Stimulated activated CD4-positive, alpha-beta T cell treated with anti-CD3 and anti-CD28 coated beads, Interleukin-2, amount 100 ng/mL, for 48 hours (primary cell): Measurements from ENCODE around the gene LRRN2.

ENCODE experiments used
- DNase-seq, 2 donors: peaks; one replicate each; pipeline ENCODE4 v3.0.0-alpha.2; 2020

LRRN2 gene

DNA sequence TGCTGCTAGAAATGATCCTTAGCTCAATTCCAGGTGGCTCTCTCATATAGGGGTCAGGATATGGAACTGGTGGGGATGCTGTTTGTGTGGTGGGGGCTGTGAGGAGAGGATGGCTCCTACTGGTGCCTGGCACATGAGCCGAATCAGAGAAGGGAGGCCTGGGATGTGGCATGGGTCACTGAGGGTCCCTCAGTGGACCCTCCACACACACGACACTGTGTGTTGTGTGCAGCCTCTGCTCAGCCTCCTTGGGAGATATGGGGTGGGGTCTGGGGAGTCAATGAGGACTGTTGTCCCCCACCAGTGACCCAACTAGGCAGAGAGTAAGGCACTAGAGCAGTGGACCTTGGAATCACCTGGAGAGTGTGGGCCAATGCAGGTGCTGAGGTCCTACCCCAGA is 3.2 kb upstream of the LRRN2 start:
- no peak for DNase-seq

DNA sequence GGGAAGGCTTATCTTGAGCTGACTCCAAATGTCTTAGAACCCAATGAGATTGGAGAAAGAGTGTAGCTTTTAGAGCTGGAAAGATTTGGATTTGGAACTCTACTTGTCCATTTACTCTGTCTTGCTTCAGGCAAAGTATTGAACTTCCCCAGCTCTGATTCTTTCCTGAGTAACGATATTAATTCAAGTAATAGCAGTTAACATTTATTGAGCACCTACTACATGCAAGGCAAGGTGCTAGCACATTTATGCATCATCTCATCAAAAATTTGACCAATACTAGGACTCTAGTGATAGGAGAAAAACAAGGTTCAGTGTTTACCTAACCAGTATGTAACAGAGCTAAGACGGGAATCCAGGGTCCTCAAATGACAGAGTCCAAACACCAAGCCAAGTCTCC is 2.5 kb upstream of the LRRN2 start:
- no peak for DNase-seq

DNA sequence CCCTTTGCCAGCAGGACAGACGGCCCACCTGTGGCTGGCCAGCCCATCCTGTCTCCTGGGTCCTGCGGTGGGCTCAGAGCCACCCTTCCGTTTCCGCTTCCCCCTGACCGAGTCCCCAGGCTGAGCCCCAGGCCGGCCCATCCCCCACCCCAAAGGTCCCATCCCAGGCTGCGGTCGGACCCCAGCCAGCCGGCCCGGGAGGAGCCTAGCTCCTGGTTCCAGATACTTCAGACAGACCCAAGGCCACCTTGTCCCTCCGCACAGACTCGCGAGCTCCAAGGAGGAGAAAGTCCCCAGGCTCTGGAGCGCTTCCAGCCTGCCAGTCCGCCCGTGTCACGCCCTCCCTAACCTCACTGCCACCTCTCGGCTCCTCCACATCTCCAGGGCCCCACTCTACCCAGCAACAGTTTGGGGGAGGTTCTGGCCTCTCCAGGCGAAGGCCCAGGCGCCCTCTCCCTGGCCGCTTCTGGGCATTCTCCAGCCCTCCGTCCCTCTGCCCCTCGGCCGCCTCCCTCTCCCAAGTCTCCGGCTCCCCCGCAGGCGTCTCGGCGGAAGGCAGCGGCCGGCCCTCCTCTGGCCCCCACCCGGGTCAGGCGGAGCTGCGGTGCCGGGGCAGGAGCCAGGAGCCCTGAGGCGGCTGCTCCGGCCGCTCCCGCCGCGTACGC is 835 bp downstream of the LRRN2 start:
- DNase-seq, result no peak

DNA sequence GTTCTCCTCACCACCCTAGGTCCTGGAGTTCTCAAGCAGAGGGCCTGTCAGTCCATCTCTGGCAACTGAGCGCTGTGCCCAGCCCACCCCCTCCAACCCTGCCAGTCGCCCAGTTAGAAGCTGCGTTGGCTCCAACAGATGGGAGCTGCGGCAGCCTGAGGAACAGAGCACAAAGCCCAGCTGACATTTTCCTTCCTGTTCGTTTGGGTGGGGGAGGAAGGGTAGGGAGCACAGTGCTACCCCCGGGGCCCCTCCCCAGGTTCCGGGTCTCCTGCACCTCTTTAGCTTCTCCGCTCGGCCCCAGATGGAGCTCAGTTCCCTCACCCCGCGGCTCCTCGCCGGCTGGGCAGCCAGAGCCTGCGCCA is 1.4 kb downstream of the LRRN2 start:
- no peak for DNase-seq

DNA sequence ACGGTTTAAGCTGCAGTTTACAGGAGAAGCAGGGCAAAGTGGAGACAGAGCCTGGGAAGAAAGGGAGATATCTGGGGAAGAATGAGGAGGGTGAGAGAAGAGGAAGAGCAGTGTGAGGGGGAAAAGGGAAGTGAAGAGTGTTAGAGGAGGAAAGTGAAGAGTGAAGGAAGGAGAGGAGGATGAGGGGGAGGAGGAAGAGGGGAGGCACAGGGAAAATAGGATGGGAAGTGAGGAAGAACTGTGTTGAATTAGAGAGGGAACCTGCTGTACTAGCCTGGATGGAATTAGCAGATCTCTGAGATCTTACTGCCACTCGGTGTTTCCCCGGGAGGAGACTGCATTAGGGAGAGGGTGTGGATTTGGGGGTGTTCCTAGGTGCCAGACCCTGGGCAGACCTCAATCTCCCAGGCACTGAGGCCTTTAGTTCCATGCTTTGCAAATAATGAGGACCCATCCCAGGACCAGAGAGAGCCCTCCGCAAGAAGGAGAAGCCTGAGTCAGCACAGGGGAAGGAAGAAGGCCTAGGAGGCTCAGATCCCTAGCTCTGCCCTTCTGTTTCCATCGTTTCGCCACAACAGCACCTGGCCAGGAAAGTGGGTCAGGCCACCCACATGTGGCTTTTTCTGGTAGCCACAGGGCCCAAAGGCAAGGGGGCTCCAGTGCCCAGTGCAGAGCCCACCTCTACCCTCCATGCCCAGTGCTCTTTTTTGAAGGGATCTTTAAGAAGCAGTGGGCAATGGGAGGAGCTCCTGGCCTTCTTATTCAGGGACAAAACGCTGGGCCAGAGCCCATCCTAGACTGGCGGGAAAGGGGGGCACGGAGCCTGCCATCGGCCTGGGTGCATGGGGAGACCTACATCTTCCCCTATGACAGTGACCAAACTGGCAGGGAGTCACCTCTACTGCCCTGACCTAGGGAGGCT is 2.0 kb downstream of the LRRN2 start:
- DNase-seq, result no peak

DNA sequence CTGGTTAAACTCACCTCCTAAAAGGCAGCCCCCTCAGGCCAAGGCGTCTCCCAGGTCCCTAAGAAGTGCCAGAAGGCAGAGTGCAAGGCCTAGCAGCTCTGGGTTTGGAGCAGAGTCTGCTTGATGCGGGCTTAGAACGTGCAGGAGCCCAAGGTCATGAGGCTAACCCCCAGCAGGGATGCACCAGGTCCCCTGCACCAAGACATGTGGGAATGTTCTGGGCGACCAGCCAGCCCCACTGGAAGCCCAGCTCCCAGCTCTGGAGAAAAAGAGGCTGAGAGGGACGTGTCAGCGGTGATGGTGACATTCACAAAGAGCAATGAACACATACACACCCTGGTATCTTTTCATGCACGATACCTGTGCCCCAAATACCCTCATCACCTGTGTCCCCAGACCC is 5.1 kb downstream of the LRRN2 start:
- DNase-seq, result no peak

DNA sequence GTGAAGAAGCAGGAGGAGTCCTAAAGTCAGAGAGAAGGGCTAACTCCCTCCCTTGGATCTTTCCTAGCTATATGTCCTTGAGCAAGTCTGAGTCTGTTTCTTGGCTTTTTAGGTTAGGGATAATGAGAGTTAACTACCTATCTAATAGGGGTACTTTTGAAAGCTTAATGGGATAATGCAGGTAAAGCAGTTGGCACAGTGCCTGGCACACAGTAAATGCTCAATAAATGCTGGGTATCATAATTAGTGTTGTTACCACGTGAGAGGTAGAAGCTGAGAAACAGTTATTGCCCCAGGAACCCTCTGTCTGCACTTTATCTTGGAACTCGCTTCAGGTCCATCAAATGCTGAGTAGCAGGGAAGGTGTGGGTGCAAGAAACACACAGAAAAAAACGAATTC is 5.5 kb downstream of the LRRN2 start:
- no peak for DNase-seq

DNA sequence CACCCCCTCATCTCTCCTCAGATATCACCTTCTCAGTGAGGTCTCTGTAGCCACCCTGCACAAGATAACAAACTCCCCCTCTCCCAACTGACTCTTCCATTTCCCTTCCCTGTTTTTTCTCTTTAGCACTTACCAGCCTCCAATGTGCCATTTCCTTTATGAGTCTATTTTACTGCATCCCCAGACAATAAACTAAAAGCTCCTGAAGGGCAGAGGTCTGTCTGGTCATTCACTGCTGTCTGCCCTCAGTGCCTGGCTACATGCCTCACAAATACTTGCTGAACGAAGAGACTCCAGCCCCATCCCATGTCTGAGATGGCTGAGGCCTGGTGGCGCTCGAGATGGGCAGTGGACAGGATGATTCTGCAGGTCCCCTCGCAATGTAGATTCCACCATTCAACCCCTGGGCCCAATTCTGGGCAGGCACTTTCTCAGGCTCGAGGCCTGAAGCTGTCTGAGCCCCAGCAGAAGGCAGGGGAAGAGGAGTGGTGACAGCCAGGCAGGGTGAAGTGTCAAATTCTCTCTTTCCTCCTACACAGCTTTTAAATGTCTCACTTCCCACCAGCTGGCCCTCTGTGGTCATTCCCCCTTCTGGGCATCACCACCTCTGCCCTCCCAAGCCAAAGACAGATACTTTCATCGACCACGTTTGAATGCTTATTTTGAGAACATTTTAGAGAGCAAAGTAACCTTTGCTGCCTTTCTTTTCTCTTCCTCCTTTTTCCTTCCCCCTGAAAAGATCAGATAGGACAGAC is 6.6 kb downstream of the LRRN2 start:
- DNase-seq, result no peak

DNA sequence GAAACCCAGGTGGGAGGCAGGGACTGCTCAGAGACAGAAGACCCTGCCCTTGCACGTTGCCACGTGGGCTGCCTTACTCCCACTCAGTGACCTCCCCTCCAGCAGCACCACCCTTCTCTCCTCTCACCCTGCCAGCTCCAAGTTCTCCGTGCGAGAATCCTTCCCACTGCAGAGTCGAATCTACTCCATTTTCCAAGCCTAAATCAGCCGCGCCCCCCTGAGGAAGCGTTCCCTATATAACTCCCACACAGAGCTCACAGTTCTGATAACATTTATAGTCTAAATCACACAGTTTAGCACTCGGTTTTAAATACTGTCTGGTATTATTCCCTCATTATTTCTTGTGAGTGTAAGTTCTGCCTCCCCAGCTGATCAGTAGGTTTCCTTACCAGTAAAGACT is 7.7 kb downstream of the LRRN2 start:
- no peak for DNase-seq

DNA sequence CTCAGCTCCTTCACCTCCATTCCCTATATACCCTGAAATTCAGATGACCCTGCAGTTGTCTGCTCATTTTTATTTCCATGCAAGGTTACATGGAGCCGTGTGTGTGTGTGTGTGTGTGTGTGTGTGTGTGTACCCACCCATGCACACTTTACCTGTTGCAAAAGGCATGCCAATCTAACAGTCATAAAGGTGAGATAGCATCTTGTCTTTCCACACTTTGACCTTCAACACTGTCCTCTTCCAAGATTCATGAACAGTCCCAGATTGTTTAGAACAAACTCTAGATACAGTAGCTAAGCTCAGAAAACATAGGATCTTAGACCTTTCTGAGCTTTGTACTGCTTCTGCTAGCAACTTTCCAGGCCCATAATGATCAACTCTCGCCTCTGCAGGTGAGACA is 9.5 kb downstream of the LRRN2 start:
- DNase-seq, result no peak

DNA sequence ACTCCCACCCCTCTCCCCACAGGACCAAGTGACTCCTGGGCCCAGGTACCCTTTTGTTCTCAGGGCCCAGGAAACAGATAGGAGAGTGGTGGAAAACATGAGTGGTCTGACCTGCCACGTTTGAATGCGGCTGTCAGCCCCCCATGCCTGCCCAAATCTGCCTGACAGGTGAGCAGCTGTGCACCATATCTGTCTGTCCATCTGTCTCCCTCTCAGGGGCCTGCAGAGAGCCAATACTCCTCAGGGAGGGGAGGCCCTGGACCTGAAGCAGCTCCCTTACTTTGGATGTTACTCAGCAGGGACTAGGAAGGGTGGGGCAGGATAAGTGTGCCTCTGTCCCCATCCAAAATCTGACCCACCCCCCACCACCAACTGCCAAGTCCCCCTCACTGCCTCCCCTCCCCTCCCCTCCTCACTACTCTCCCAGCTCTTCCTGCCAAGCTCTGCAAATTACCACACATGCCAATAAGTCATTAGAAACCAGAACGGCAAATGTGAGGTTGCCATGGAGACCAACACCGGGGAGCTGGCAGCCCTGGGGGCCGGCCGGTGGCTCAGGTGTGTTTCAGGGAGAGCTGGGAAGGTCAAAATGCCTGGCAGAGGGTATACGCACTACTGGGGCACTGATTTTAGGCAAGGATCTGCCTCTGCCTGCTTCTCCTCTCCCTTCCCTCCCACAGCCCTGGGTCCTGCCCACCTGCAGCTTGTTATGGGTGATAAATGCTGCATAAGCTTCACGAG is 11.5 kb downstream of the LRRN2 start:
- no peak for DNase-seq

DNA sequence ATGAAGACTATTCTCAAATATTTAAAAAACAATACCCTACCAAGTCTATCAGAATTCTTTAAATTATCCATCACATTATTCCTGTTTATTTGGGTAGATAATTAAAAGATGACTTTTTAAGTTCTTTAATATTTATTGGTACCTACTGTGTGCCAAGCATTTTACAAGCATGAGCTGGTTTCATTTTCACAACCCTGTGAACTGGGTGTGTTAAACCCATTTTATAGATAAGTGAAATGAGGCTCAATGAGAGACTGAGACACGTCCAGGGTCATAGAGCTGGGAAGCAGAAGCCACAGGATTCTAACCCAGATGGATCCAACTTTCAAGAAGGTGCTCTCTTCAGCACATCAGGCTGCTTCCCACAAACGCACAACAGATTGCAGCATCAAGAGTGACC is 12.3 kb downstream of the LRRN2 start:
- DNase-seq, result no peak

DNA sequence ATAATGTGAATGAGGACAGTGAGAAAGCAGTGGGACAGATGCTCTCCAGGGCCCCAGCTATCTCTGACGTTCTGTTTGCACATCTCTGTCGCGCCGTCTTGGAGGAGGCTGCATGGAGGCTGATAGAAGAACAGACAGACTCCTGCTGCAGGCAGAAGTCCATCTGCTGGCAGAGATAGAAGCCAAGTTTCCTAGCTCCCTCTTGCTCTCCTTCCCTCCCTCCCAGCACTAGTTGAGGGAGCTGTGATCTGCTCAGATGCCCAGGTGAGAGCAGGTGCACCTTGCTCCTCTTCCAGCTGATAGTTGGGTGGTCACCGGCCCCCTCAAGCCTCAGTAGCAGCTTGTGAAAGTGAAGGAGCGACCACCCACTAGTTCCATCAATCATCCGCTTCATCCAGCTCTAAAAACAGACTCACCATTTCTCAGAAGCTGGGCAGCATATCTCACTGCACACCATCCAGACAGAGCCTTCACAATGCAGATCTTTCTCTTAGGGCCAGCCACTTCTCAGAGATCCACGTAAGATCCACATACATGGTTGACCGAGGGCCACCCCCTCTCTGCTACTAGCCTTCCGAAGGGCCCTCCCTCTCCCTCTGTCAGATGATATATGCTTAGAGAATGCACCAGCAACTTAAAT is 12.9 kb downstream of the LRRN2 start:
- no peak for DNase-seq

DNA sequence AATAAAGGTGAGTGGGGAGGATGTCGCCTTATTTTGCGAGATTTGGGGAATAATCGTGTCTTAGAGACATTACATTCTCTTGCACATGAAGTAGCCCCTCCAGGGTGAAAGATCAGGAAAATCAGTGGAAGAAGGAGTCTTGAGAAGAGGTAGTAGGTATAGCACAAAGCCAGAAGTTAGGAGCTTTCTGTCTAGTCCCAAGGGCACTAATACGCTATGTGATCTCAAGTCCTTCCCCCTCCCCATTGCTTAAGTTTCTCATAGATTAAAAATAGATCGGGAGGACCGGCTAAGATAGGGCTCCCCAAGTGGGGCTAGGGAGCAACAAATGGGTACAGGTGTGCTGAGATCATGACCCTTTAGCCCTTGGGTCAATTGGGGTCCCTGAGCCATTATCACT is 13.5 kb downstream of the LRRN2 start:
- no peak for DNase-seq

DNA sequence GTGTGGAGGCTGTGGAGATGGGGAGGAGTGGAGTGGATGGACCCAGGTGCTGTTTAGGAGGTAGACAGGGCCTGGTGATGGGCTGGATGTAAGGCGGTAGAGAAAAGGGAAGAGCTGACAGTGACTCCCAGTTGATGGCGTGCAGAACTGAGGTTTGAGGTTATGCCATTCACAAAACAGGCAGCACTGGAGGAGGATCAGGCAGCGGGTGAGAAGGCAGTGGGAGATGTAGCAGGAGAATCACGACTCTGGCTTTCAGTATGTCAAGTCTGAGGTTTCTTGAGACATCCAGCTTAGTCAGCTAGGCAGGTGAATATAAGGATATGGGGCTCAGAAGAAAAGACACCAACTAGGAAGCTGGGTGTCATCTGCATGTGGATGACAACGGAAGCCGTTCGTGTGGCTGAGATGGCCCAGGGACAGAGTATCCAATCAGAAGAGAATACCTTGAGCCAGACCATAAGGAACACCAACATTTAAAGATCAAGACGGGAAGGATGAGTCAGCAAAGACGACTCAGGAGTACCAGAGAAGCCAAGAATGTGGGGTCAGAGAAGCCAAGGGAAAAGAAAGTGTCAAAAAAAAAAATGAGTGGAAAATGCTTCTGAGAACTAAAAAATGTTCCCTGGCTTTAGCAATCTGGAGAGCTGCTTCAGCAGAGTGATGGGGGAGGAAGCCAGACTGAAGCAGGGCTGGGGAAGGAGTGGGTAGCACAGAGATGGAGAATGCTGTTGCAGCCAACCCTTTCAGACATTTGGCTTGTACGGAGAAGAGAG is 15.2 kb downstream of the LRRN2 start:
- DNase-seq, result no peak

DNA sequence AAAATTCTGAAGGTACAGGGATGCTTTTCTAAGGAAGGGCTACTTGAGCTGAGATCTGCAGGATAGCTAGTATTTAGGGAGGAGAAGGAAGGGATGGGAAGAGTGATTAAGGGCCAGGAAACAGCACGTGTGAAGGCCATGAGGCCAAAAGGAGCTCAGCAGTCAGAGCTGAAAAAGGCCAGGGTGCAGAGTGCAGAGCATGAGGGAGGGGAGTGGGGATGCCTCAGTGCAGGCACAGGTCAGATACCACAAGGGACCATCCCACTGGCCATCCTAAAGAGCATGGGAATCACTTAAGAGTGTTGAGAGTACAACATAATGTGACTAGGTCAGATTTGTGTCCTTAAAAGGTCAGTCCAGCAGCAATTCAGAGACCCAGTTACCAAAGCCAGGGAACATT is 16.0 kb downstream of the LRRN2 start:
- DNase-seq, result no peak

DNA sequence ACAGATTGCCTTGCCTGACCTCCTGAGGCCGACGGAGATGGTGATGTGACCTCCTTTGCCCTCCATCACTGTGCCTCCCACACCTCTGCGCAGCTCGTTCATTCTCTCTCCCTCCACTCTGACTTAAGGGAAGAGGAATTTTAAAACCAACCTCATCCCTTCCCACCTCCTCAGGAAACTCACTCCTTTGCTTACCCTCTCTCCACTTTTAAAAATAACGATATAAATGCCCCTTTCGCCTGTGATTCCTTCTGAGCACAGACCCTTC is 21.2 kb downstream of the LRRN2 start:
- DNase-seq, result no peak

DNA sequence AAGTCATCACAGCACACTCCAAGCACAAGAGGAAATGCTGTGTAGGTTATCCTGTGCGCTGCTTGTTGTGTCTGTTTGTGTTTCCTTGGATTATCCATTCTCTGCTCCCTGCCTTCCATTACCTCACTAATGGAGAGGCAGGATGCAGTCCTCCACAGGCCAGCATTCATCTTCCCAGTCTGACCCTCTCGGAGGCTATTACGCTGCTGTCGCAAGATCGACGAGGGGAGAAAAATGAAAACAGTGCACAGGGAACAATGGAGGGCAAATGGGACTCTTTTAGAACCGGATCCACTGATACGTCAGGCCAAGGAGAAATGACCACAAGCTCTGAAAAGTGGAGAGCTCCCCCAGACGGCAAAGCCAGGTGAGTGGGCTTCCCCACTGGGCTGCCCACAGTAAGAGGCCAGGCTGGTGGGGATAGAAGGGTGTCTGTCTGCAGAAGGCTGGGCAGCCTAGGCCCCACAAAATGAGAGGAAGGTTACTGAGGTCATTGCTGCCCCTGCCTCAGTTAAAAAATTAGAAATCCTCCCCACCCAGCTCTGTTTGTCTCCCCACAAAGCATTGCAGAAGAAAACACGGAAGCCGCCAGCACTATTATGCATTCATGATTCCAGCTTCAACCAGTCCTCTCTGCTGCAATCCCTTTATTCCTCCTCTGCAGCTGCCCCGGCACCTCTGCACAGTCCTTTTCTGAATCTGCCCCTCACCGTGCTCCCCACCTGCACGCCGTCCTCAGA is 21.7 kb downstream of the LRRN2 start:
- no peak for DNase-seq

DNA sequence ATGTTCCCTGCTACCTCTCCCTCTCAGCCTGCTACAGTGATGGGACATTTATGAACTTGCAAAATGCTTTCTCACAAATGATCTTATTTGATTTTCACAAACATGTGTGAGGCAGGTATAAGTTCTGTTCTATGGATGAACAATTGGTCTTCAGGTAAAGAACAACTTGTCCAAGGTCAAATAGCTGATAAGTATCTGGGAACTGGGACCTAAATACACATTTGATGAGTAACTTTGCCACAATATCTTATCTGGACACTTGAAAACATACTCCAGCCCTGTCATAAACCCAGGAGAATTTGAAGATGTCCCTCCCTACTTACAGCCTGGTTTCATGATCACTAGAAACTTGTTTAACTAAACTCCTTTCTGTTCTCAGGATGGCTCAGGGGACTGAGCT is 23.0 kb downstream of the LRRN2 start:
- DNase-seq, result no peak

DNA sequence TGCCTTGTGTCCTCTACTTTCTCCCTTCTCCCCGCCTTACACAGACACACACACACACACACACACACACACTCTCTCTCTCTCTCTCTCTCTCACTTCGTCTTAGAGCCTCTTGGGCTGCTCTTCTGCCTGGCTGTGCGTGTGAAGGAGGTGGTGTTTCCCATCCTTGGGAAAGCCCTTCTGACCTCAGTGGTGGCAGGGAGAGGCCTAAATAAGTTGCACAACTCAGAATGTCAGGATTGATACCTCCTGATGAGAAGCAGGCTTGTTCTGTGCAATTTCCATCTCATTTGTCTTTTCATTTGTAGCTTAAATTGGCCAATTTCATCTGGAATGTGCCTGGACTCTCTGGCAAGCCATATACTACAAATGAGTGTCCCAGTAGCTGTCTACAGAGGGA is 25.0 kb downstream of the LRRN2 start:
- no peak for DNase-seq

DNA sequence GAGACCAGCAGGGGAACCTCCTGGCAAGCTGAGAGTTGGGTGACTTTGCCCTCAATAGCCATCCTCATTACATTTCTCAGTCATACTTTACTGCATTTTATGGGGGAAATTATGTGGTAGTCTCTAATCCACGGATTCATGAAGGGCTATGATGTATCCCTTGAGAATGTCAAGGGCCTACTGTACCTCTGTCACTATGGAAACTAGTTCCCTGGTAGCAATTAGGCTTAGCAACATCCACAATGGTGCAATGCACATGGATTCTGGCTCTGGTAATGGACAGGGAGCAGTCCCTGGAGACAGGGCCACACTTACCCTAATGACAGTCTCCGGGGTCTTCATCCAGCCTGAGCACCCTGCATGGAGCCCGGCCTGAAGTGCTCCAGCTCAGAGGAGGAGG is 26.5 kb downstream of the LRRN2 start:
- DNase-seq, result no peak
